OCI-LY3 (cell line): Measurements from ENCODE around the gene SMIM29.

Experiments used
- H2AFZ ChIP-seq: fragments of 200-600, 300-600 bp; shearing (Covaris generic); 2 replicates; pipeline ENCODE4 v1.6.0; 2014; ENCODE audit warnings: antibody characterized with exemption, low read depth, low read length
- H3K27ac ChIP-seq: fragments of 200-600, 300-600 bp; sonication (generic); 2 replicates; pipeline ENCODE4 v1.5.1; 2014; ENCODE audit warnings: mild to moderate bottlenecking, low read length, moderate library complexity, mixed read lengths
- H3K27me3 ChIP-seq: fragments of 200-600, 300-600 bp; sonication (generic); 2 replicates; pipeline ENCODE4 v1.6.1; 2014; ENCODE audit warnings: low read depth, low read length, mixed read lengths
- H3K36me3 ChIP-seq: fragments of 200-600, 300-600 bp; sonication (generic); replicated peaks from 2 replicates; pipeline ENCODE3; 2014; ENCODE audit warnings: low read depth, low read length, mixed read lengths
- H3K4me1 ChIP-seq: fragments of 300-600, 200-600 bp; sonication (generic); 2 replicates; pipeline ENCODE4 v1.6.1; 2014; ENCODE audit warnings: low read length, mixed read lengths
- H3K4me2 ChIP-seq: fragments of 200-600, 300-600 bp; sonication (generic); 2 replicates; pipeline ENCODE4 v1.6.1; 2014; ENCODE audit warnings: low read length, mixed read lengths
- H3K4me3 ChIP-seq: fragments of 300-600, 200-600 bp; sonication (generic); 2 replicates; pipeline ENCODE4 v1.5.1; 2014; ENCODE audit warnings: antibody characterized with exemption, mild to moderate bottlenecking, low read length, moderate library complexity
- H3K79me2 ChIP-seq: fragments of 300-600, 200-600 bp; shearing (Covaris generic); 2 replicates; pipeline ENCODE4 v1.6.1; 2014; ENCODE audit warnings: mild to moderate bottlenecking, low read length, mixed read lengths
- H3K9ac ChIP-seq: fragments of 300-600, 200-600 bp; shearing (Covaris generic); 2 replicates; pipeline ENCODE4 v1.6.0; 2014; ENCODE audit warnings: mild to moderate bottlenecking, low read length, moderate library complexity
- H3K9me3 ChIP-seq: fragments of 200-600, 300-600 bp; shearing (Covaris generic); 2 replicates; pipeline ENCODE4 v1.6.1; 2014; ENCODE audit warnings: low read length, mixed read lengths; ENCODE audit not compliant: insufficient read depth
- H4K20me1 ChIP-seq: fragments of 200-600, 300-600 bp; sonication (generic); 2 replicates; pipeline ENCODE4 v1.6.1; 2016; ENCODE audit warnings: low read length, mixed read lengths; ENCODE audit not compliant: insufficient read depth
- CTCF ChIP-seq: fragments of 200-600, 300-600 bp; sonication (generic); IDR thresholded peaks from 2 replicates; pipeline ENCODE4 v1.5.1; 2014; ENCODE audit warnings: antibody characterized with exemption, low read length, low read depth
- EZH2phosphoT487 ChIP-seq: fragments of 200-600 bp; shearing (Covaris generic); IDR thresholded peaks from 2 replicates; pipeline ENCODE4 v1.6.1; 2018; ENCODE audit warnings: antibody characterized with exemption, mixed run types, low read depth

Gene SMIM29

GRCh38 chr6:34218691-34219090 lies 30.1 kb downstream of the SMIM29 start:
- no peak overlapping the region for H3K4me3 ChIP-seq
- no peaks in the 10 kb centered on the region for H3K27me3 ChIP-seq
- H3K9me3 ChIP-seq = no peaks in the 10 kb centered on the region
- no peak for TF ChIP-seq CTCF
- H3K36me3 ChIP-seq = no peaks in the 10 kb centered on the region
- H3K27ac ChIP-seq = no peak overlapping the region
- no peak overlapping the region for H2AFZ ChIP-seq
- H3K79me2 ChIP-seq = no peaks in the 10 kb centered on the region
- peaks cover 6% of the 10 kb centered on the region for H3K4me1 ChIP-seq
- no peak overlapping the region for H3K9ac ChIP-seq
- no peak overlapping the region for H3K4me2 ChIP-seq
- H4K20me1 ChIP-seq = no peaks in the 10 kb centered on the region

GRCh38 chr6:34213772-34214171 lies 35.0 kb downstream of the SMIM29 start:
- Histone ChIP-seq H3K4me3 (no peak overlapping the region), H3K9me3 (no peaks in the 10 kb centered on the region), H2AFZ (no peak overlapping the region), H3K27ac (no peak overlapping the region), H3K9ac (no peak overlapping the region), H3K4me2 (no peak overlapping the region), H3K4me1 (no peaks in the 10 kb centered on the region), H4K20me1 (no peaks in the 10 kb centered on the region), H3K36me3 (no peaks in the 10 kb centered on the region), H3K79me2 (no peaks in the 10 kb centered on the region), H3K27me3 (no peaks in the 10 kb centered on the region)
- TF ChIP-seq CTCF (no peak), EZH2phosphoT487 (no peak)

GRCh38 chr6:34207695-34208443 lies 40.9 kb downstream of the SMIM29 start:
- H4K20me1 ChIP-seq = no peaks in the 10 kb centered on the region
- TF ChIP-seq EZH2phosphoT487 = no peak
- TF ChIP-seq CTCF = no peak
- H3K79me2 ChIP-seq = no peaks in the 10 kb centered on the region
- H3K4me3 ChIP-seq = no peak overlapping the region
- H3K36me3 ChIP-seq = no peaks in the 10 kb centered on the region
- H3K4me2 ChIP-seq = no peak overlapping the region
- no peaks in the 10 kb centered on the region for H3K27me3 ChIP-seq
- no peaks in the 10 kb centered on the region for H3K4me1 ChIP-seq
- no peak overlapping the region for H3K27ac ChIP-seq
- no peak overlapping the region for H2AFZ ChIP-seq
- H3K9ac ChIP-seq = no peak overlapping the region
- no peaks in the 10 kb centered on the region for H3K9me3 ChIP-seq

GRCh38 chr6:34206726-34207125 lies 42.1 kb downstream of the SMIM29 start:
- no peaks in the 10 kb centered on the region for H3K4me1 ChIP-seq
- H2AFZ ChIP-seq = no peak overlapping the region
- H3K4me3 ChIP-seq = no peak overlapping the region
- H3K9ac ChIP-seq = no peak overlapping the region
- no peak overlapping the region for H3K4me2 ChIP-seq
- no peak overlapping the region for H3K27ac ChIP-seq
- no peaks in the 10 kb centered on the region for H3K36me3 ChIP-seq
- no peaks in the 10 kb centered on the region for H3K79me2 ChIP-seq
- no peak for TF ChIP-seq CTCF
- TF ChIP-seq EZH2phosphoT487 = no peak
- H3K27me3 ChIP-seq = no peaks in the 10 kb centered on the region
- no peaks in the 10 kb centered on the region for H4K20me1 ChIP-seq
- H3K9me3 ChIP-seq = no peaks in the 10 kb centered on the region
